GM20431 (cell line): ENCODE results near the gene PFN4.

Experiments used
- in situ Hi-C: fragments of 300-500 bp; cut with MseI, MboI; formaldehyde crosslinking; loops from one replicate; pipeline ENCODE4 v1.15.0; 2020; ENCODE audit warnings: low sequenced_read_pairs; ENCODE audit not compliant: unreplicated experiment

PFN4 gene

DNA sequence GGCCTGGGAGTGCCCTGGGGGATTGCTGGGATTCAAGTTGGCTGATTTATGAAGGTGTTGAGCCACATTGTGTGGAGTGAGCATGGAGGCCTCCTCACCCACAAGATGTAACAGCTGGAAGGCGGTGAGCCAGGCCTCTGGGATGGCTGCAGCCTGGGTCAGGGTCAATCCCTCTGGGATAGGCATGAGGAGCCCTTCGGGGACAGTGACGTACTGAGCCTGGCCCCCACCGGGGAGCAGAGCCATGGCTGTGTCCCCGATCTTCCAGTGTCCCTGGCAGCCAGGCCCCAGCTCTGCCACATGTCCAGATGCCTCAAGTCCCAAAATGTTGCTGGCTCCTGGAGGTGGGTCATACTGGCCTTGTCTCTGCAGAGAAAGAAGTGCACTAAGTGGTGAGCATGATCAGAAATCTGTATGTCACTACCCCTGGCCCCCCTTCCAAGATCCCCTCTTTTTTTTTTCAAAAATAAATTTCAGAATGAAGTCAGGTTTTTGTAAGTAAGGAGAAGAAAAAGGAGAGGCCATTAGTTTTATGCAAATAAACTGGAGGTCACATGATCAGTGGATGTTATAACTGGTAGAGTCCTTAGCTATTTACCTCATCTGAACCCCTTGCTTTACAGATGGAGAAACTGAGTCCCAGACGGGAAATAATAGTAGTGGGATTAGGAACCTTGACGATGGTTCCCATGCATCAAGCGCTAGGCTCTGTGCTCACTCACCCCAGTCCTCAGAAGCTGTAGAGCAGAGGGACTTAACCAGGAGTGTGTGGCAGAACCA lies 40.2 kb downstream of the PFN4 start:
- in situ Hi-C loops = no loop called here

DNA sequence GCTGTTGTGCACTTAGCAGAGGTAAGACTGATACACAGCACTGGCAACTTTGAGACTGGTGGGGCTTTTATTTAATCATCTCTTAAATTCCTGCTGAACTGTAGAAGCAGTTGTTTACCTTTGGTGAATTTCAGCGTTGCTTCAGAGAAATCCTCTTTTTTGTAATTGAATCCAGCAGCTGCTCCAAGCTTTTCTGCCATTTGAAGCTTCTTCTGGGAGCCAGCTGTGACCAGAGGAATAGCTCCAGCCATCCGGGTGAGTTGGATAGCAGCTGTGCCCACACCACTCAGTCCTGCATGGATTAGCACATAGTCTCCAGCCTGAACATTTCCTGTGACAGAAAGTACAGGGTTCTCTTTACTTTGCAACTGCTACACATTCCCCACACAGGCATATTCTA lies 42.4 kb downstream of the PFN4 start:
- in situ Hi-C loops = no loop called here

- in situ Hi-C loops = no loop called here
Measured at GRCh38 chr2:24077879-24078278, 45.3 kb downstream of the PFN4 start.

GRCh38 chr2:24077535-24077877 lies 45.6 kb downstream of the PFN4 start:
- in situ Hi-C loops = no loop called here

DNA sequence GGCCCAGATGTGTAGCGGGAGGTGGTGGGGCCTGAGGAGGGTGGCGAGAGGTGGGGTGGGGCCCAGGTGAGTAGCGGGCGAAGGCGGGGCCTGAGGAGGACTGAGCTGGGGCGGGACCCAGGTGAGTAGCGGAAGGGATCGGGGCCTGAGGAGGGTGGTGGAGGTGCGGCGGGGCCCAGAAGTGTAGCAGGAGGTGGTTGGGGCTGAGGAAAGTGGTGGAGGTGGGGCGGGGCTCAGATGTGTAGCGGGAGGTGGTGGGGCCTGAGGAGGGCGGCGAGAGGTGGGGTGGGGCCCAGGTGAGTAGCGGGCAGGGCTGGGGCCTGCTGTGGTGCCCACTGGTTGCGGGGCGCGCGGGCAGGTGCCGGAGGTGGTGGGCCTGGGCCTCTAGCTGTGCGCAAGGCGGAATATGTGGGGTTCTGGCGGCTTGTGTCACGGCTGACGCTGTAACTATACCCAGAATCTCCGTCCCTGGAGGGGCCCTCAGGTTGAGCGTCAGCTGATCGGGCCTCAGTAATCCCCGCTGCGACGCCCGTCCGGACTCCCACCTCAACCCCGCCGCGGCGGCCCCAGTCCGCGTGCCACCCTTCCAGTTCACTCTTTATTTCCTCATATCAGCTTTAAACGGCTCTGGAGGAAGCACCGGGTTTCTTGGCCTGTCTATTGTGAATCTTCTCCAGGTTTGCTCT lies 46.1 kb downstream of the PFN4 start:
- in situ Hi-C loops = no loop called here

DNA sequence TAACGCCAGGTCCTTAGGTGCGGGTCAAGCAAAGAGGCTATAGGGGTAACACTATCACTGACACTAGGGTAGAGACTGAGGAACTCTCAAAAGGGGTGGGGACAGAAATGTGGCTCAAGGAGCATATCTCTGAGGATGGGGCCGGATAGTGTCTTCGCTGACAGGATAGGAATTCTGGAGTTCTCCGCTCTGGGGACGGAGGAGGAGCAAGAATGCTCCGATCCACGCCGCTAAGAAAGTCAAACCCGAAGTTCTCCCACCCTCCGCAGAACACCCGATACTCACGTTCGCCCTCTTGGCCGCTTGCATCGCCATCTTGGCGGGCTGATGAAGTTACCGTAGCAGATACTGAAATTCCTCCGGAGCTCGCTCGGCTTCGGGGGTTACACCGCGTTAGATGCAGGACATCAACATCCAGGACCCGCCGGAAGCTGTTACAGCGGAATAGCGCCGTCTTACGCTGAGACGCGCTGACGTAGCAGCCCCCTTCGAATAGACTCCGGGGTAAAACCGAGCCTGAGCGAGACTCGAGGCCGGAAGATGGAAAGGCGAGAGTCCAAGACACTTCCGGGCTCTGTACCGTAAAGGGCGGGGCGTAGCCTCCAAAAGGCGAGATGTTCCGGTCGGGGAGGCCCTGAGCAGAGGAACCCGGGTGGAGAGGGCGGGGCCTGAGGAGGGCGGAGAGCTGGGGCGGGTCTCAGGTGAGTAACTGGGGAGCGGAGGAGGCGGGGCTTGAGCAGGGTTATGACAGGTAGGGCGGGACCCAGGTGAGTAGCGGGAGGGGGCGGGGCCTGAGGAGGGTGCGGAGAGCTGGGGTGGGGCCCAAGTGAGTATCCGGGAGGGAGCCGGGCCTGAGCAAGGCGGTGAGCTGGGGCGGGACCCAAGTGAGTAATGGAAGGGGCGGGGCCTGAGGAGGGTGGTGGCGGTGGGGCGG lies 47.0 kb downstream of the PFN4 start, which contains the start of gene SF3B6:
Gene SF3B6, minus strand, starts transcription at position 412 of the 934 bp plus-strand sequence. Its CDS starts 97 bp downstream, at position 315.
- in situ Hi-C loops = no loop called here

DNA sequence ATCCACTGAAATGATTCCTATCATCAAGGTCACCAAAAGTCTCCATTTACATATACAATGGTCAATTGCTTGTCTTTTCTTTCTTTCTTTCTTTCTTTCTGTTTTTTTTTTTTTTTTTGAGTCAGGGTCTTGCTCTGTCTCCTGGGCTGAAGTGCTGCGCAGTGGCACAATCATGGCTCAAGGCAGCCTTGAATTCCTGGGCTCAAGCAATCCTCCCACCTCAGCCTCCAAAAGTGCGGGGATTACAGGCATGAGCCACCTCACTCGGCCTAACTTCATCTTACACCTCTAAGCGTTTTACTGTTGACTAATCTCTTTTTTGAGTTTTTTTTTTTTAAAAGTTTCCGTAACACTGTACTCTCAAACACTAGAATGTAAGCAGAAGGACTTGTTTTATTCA lies 47.9 kb downstream of the PFN4 start:
- in situ Hi-C loops = no loop called here

DNA sequence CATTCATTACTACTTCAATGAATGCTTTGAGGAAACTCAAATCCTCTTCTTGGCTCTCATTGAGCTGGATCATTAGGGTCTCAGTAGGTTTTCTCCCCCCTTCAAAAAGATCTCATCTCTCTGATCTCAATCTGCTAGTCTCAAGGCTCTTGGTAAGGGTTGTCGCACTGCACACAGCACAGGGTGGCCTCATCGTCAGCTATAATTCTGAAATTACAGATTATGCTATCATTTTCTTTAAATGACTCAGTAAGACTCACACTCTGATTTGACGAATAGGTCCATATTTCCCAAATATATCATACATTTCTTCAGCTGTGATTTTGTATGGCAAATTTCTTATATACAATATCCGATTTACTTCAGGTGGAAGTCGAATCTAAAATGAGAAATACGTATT lies 49.3 kb downstream of the PFN4 start:
- in situ Hi-C loops = loop anchor here (25.0 kb wide), 1 partner anchor 262 kb away; no protein-coding TSS in a partner anchor

- in situ Hi-C loops = loop anchor here (25.0 kb wide), 1 partner anchor 260 kb away; no protein-coding TSS in a partner anchor
Measured at GRCh38 chr2:24072259-24072658, 50.9 kb downstream of the PFN4 start.

GRCh38 chr2:24065341-24065740 lies 57.8 kb downstream of the PFN4 start:
- in situ Hi-C loops = loop anchor here (25.0 kb wide), 1 partner anchor 253 kb away; no protein-coding TSS in a partner anchor
